ENCODE results near the gene RPL15. TPM values are rescaled to one million over a fixed set of nuclear protein-coding genes. Genes with fewer than 3 reads are reported as not detected.

Gene RPL15
- total RNA-seq, 4 donors from 2014 or later = 1,369 to 2,694 (median 1,710) TPM

- TF ChIP-seq CTCF (IDR thresholded peaks at IDR 0.05; ENCODE audit: low read depth) = no peak
Measured at GRCh38 chr3:23960649-23961048, 43.7 kb downstream of the RPL15 start.

DNA sequence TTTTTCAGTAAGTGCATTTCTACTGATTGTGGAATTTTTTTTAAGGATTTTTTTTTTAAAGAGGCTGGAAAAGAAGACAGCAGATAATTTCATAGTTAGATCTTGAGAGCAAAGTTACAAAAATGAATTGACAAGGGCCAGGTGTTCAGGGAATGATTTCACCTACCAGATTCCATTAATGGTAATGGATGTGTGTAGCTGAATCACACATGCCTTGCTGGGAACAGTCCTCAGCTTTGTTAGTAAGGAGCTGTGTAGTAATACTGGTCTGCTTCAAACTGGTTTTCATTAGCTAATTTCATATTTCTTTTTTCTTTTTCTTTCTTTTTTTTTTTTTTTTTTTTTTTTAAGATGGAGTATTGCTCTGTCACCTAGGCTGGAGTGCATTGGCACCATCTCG, 44.1 kb downstream of the RPL15 start:
- TF ChIP-seq CTCF (IDR thresholded peaks at IDR 0.05; ENCODE audit: low read depth) = no peak

DNA sequence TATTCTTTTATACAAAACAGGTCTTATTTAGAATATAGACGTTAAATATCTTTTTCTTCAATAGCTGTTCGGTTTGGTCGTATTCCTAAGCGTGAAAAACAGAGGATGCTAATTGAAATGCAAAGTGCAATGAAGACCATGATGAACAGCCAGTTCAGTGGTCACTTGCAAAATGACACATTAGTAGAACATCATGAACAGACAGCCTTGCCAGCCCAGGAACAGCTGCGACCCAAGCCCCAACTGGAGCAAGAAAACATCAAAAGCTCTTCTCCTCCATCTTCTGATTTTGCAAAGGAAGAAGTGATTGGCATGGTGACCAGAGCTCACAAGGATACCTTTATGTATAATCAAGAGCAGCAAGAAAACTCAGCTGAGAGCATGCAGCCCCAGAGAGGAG, 45.0 kb downstream of the RPL15 start:
- no peak for TF ChIP-seq CTCF (IDR thresholded peaks at IDR 0.05; ENCODE audit: low read depth)

DNA sequence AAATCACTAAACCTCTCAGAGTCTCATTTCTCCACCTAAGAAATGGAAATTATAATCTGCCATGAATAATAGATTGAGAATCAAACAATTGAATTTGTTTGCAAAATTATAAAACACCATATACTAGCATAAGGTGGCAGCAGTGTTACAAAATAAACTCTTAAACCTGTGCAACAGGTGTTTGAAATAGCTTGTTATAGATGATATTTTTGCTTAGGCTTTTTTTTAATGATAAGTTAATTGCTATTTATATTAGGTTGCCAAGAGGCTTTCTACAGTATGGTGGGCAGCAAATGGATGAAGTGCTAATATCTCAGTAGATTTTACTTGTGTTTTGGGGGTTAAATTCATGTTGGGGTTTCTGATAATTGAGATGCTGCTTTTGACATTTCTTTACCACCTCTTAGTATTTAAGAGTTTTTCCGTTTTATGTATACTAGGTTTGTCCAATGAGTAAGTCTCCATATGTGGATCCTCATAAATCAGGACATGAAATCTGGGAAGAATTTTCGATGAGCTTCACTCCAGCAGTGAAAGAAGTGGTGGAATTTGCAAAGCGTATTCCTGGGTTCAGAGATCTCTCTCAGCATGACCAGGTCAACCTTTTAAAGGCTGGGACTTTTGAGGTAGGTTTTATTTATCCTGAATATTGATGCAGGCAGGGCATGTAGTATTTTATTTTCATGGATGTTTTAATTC, 47.8 kb downstream of the RPL15 start:
- TF ChIP-seq CTCF (IDR thresholded peaks at IDR 0.05; ENCODE audit: low read depth) = no peak

- no peak for TF ChIP-seq CTCF (IDR thresholded peaks at IDR 0.05; ENCODE audit: low read depth)
Measured at GRCh38 chr3:23966328-23966727, 49.4 kb downstream of the RPL15 start.

DNA sequence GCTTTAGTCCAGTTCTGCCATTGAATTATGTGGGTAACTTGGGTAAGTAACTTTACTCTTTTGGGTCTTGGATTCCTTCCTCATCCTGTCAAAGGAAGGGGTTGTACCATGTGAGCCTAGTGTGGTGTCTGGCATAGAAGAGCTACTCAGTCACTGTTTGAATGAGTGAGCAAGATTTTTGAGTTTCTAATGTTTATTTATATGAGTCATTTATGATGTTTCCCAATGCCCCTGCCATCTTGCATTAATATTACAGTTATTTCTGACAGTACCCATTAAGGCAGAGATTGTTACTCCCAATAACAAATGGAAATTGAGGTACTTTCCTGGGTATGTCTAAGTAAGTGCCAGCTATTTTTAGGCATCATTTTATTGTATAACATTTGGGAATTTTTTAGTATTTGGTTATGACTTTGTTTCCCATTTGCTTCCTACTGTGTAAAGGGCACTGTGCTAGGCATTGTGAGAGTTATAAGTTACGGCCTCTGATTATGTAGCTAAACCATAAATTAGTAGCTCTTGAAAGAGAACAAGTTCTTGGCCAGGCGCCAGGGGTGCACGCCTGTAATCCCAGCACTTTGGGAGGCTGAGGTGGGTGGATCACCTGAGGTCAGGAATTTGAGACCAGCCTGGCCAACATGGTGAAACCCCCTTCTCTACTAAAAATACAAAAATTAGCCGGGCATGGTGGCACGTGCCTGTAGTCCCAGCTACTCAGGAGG, 51.7 kb downstream of the RPL15 start:
- TF ChIP-seq CTCF (IDR thresholded peaks at IDR 0.05; ENCODE audit: low read depth) = no peak

GRCh38 chr3:23969393-23969792, 52.5 kb downstream of the RPL15 start:
- TF ChIP-seq CTCF (IDR thresholded peaks at IDR 0.05; ENCODE audit: low read depth) = no peak

Other genes with a start within 250 kb of the RPL15 start
- gene UBE2E1, start 111.2 kb upstream of the RPL15 start, total RNA-seq = 100 to 1,000 TPM in 1 of 4 donors, 10 to 100 TPM in 3; 51.1 to 115 (median 85.5) TPM
- gene NKIRAS1, start 142 bp upstream of the RPL15 start, total RNA-seq = 10 to 100 TPM; 12.9 to 21.9 (median 15.8) TPM
- gene NR1D2, start 28.2 kb downstream of the RPL15 start, total RNA-seq = 10 to 100 TPM; 28.2 to 48.7 (median 40.5) TPM

Data from subcutaneous adipose tissue (tissue), 4 donors.